Activated naive CD8-positive, alpha-beta T cell treated with anti-CD3 and anti-CD28 coated beads, Interleukin-2, amount 10 ng/mL, durations not matched to agents 7 days and 5 days (primary cell): ENCODE results near the gene RAB40B. TPM values are rescaled to one million over a fixed set of nuclear protein-coding genes. Genes with fewer than 3 reads are reported as not detected.

ENCODE experiments used
- ATAC-seq: fragments of 150-1000 bp; cut with Tn5 transposase; one replicate; pipeline ENCODE4 v1.10.0; 2021; ENCODE audit warnings: low read depth, moderate library complexity
- POLR2A ChIA-PET: fragments of 350-600 bp; sonication (Branson Sonifier 250); formaldehyde crosslinking; loops from one replicate; lab custom pipeline; 2021; ENCODE audit warnings: antibody characterized with exemption; lab: Charles Lee
- DNase-seq: peaks from one replicate; pipeline ENCODE4 v3.0.0; 2021
- H3K27ac Mint-ChIP-seq: one replicate; pipeline ENCODE4 v1.8.0; 2022; ENCODE audit warnings: mild to moderate bottlenecking, mixed read lengths
- H3K27me3 Mint-ChIP-seq: one replicate; pipeline ENCODE4 v1.8.0; 2022; ENCODE audit warnings: mild to moderate bottlenecking, moderate library complexity, mixed read lengths
- H3K36me3 Mint-ChIP-seq: one replicate; pipeline ENCODE4 v1.8.0; 2021; ENCODE audit warnings: mild to moderate bottlenecking, mixed read lengths
- H3K4me1 Mint-ChIP-seq: one replicate; pipeline ENCODE4 v1.8.0; 2021; ENCODE audit warnings: mixed read lengths
- H3K4me3 Mint-ChIP-seq: one replicate; pipeline ENCODE4 v1.8.0; 2022; ENCODE audit warnings: mild to moderate bottlenecking, moderate library complexity, mixed read lengths
- H3K9me3 Mint-ChIP-seq: one replicate; pipeline ENCODE4 v1.8.0; 2021; ENCODE audit warnings: mixed read lengths
- total RNA-seq, 2 experiments: library from RNA; stranded (reverse); gene quantifications; one replicate each; pipeline ENCODE4 v1.2.3, GENCODE V29; 2021

The RAB40B gene
- total RNA-seq, 2 experiments from 2014 or later = 3.3 to 3.5 TPM

DNA sequence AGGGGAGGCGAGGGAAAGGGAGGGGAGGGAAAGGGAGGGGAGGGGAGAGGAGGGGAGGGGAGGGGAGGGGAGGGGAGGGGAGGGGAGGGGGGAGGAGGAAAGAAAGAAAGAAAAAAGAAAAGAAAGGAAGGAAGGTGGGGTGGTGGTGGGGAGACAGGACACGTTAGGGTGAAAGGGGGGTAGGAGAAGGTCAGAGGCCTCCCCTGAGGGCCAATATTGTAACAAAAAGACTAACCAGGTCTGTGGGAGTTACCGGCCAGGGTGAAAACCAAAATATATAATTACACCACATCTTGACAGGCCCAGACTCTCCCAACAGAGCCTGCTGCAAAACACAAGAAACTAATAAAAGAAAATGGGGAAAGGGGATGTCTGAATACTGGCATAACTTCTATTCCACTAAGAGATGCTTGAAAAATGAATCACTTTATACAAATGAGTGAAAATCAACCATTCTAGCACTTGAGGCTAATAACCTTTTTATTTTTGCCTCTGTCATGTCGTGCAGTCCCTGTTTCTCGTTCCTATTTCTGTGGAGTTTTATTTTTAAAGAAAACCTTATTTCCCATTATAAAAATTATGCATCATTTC lies 60.2 kb downstream of the RAB40B start:
- no peaks in the 10 kb centered on the region for H3K9me3 Mint-ChIP-seq

GRCh38 chr17:82636626-82637598 lies 61.6 kb downstream of the RAB40B start:
- no peak overlapping the region for H3K27ac Mint-ChIP-seq
- DNase-seq (no peak), ATAC-seq (no peak)
- POLR2A ChIA-PET = interaction anchor here (0.7 kb wide), 1 partner anchor 18 kb away, joined by 3 read pairs; no protein-coding TSS in a partner anchor
- peaks cover 20% of the 10 kb centered on the region for H3K4me1 Mint-ChIP-seq
- H3K4me3 Mint-ChIP-seq = no peak overlapping the region
- peaks cover 33% of the 10 kb centered on the region for H3K36me3 Mint-ChIP-seq
- no peaks in the 10 kb centered on the region for H3K27me3 Mint-ChIP-seq
- no peaks in the 10 kb centered on the region for H3K9me3 Mint-ChIP-seq

More for the DNA sequence above, 60.2 kb downstream of the RAB40B start:
- Mint-ChIP-seq H3K4me1 (peaks cover 20% of the 10 kb centered on the region), H3K36me3 (peaks cover 32% of the 10 kb centered on the region), H3K27ac (no peak overlapping the region), H3K4me3 (no peak overlapping the region), H3K27me3 (no peaks in the 10 kb centered on the region)
- ATAC-seq (no peak), DNase-seq (no peak)
- POLR2A ChIA-PET = no interaction called here

DNA sequence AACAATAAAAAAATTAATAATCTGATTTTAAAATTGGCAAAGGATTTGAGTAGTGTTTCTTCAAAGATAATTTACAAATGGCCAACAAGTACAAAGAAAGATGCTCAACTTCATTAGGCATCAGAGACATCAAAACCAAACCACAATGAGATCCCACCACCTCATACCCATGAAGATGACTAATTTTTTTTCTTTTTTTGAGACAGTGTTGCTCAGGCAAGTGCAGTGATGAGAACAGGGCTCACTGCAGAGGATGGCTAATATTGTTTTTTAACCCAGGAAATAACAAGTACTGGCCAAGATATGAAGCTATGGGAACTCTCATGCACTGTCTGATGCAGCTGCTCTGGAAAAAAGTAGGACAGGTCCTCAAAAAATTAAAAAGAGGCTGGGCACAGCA lies 65.2 kb downstream of the RAB40B start:
- no peak overlapping the region for H3K27ac Mint-ChIP-seq
- H3K9me3 Mint-ChIP-seq = no peaks in the 10 kb centered on the region
- ATAC-seq = no peak
- no peak for DNase-seq
- H3K4me3 Mint-ChIP-seq = no peak overlapping the region
- H3K27me3 Mint-ChIP-seq = no peaks in the 10 kb centered on the region
- POLR2A ChIA-PET = no interaction called here
- H3K4me1 Mint-ChIP-seq = peaks cover 22% of the 10 kb centered on the region
- H3K36me3 Mint-ChIP-seq = peaks cover 19% of the 10 kb centered on the region

- POLR2A ChIA-PET = no interaction called here
- no peak overlapping the region for H3K4me3 Mint-ChIP-seq
- DNase-seq (no peak), ATAC-seq (no peak)
- H3K27me3 Mint-ChIP-seq = no peaks in the 10 kb centered on the region
- peaks cover 22% of the 10 kb centered on the region for H3K4me1 Mint-ChIP-seq
- H3K27ac Mint-ChIP-seq = no peak overlapping the region
- H3K36me3 Mint-ChIP-seq = peaks cover 22% of the 10 kb centered on the region
- no peaks in the 10 kb centered on the region for H3K9me3 Mint-ChIP-seq
Measured at GRCh38 chr17:82632451-82632850, 66.0 kb downstream of the RAB40B start.

DNA sequence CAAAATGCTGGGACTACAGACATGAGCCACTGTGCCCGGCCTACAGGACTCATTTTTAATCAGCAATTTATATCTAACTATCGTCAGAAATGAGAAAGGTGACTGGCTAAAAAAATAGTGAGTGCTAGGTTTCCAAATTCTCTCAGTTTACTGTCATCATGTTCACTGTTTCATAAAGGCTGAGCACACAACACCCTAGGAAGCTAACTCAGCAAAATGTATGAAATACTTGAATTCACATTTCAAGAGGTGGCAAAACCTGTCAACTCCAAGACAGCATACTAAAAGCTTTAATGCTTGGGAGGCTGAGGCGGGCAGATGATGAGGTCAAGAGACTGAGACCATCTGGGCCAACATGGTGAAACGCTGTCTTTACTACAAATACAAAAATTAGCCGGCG lies 67.0 kb downstream of the RAB40B start:
- Mint-ChIP-seq H3K9me3 (no peaks in the 10 kb centered on the region), H3K4me1 (peaks cover 16% of the 10 kb centered on the region), H3K36me3 (peaks cover 14% of the 10 kb centered on the region), H3K27ac (no peak overlapping the region), H3K4me3 (no peak overlapping the region), H3K27me3 (no peaks in the 10 kb centered on the region)
- DNase-seq (no peak), ATAC-seq (no peak)
- POLR2A ChIA-PET = no interaction called here

GRCh38 chr17:82630212-82630611 lies 68.3 kb downstream of the RAB40B start:
- POLR2A ChIA-PET = no interaction called here
- H3K27me3 Mint-ChIP-seq = no peaks in the 10 kb centered on the region
- no peak for DNase-seq
- H3K36me3 Mint-ChIP-seq = peaks cover 18% of the 10 kb centered on the region
- no peak overlapping the region for H3K4me3 Mint-ChIP-seq
- no peaks in the 10 kb centered on the region for H3K9me3 Mint-ChIP-seq
- H3K4me1 Mint-ChIP-seq = peaks cover 13% of the 10 kb centered on the region
- ATAC-seq = no peak
- no peak overlapping the region for H3K27ac Mint-ChIP-seq

- H3K27me3 Mint-ChIP-seq = no peaks in the 10 kb centered on the region
- POLR2A ChIA-PET = no interaction called here
- DNase-seq (no peak), ATAC-seq (no peak)
- peaks cover 19% of the 10 kb centered on the region for H3K36me3 Mint-ChIP-seq
- H3K9me3 Mint-ChIP-seq = no peaks in the 10 kb centered on the region
- H3K27ac Mint-ChIP-seq = no peak overlapping the region
- H3K4me1 Mint-ChIP-seq = peaks cover 12% of the 10 kb centered on the region
- H3K4me3 Mint-ChIP-seq = no peak overlapping the region
Measured at GRCh38 chr17:82629748-82630147, 68.8 kb downstream of the RAB40B start.

- Mint-ChIP-seq H3K36me3 (peaks cover 20% of the 10 kb centered on the region), H3K27ac (peak overlapping the region; percentile 3), H3K9me3 (no peaks in the 10 kb centered on the region), H3K27me3 (no peaks in the 10 kb centered on the region), H3K4me1 (peaks cover 6% of the 10 kb centered on the region), H3K4me3 (no peak overlapping the region)
- no peak for ATAC-seq
- DNase-seq = no peak
- POLR2A ChIA-PET = no interaction called here
Measured at GRCh38 chr17:82627405-82627804, 71.1 kb downstream of the RAB40B start.

GRCh38 chr17:82623707-82624106 lies 74.8 kb downstream of the RAB40B start:
- no peak overlapping the region for H3K27ac Mint-ChIP-seq
- POLR2A ChIA-PET = no interaction called here
- H3K27me3 Mint-ChIP-seq = no peaks in the 10 kb centered on the region
- no peaks in the 10 kb centered on the region for H3K9me3 Mint-ChIP-seq
- no peak overlapping the region for H3K4me3 Mint-ChIP-seq
- peaks cover 20% of the 10 kb centered on the region for H3K36me3 Mint-ChIP-seq
- H3K4me1 Mint-ChIP-seq = peaks cover 2% of the 10 kb centered on the region
- ATAC-seq = no peak
- DNase-seq = no peak

GRCh38 chr17:82619641-82620040 lies 78.9 kb downstream of the RAB40B start:
- H3K4me1 Mint-ChIP-seq = no peaks in the 10 kb centered on the region
- DNase-seq (no peak), ATAC-seq (no peak)
- H3K4me3 Mint-ChIP-seq = no peak overlapping the region
- peaks cover 15% of the 10 kb centered on the region for H3K36me3 Mint-ChIP-seq
- POLR2A ChIA-PET = no interaction called here
- H3K27ac Mint-ChIP-seq = no peak overlapping the region
- no peaks in the 10 kb centered on the region for H3K9me3 Mint-ChIP-seq
- H3K27me3 Mint-ChIP-seq = no peaks in the 10 kb centered on the region

DNA sequence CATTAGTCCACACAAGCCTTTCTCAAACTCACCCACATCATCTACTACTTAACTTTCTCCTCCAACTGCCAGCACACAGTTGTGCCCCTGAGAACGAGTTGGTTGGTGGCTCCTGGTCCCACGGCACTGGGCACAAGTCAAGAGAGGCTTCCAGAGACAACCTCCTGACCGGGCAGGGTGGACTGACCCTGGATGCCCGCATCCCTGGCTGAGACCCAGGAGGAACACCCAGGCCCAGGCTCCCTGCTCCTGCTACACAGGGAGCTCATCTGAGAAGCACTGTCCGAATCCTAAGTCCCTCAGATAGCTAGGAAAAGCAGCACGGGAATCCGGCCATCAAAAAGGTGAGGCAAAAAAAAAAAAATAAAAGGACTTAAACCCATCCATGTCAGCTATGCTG lies 79.3 kb downstream of the RAB40B start:
- Mint-ChIP-seq H3K9me3 (no peaks in the 10 kb centered on the region), H3K4me3 (no peak overlapping the region), H3K27me3 (no peaks in the 10 kb centered on the region), H3K36me3 (peaks cover 17% of the 10 kb centered on the region), H3K27ac (no peak overlapping the region), H3K4me1 (no peaks in the 10 kb centered on the region)
- ATAC-seq = no peak
- POLR2A ChIA-PET = no interaction called here
- DNase-seq = no peak

- DNase-seq (no peak), ATAC-seq (no peak)
- Mint-ChIP-seq H3K4me3 (no peak overlapping the region), H3K4me1 (no peaks in the 10 kb centered on the region), H3K27me3 (no peaks in the 10 kb centered on the region), H3K9me3 (no peaks in the 10 kb centered on the region), H3K36me3 (peaks cover 13% of the 10 kb centered on the region), H3K27ac (no peak overlapping the region)
- POLR2A ChIA-PET = no interaction called here
Measured at GRCh38 chr17:82616021-82616711, 82.3 kb downstream of the RAB40B start.
